Right ventricle myocardium inferior (tissue), 1 donor: ENCODE data around the gene RIPK4. TPM values are rescaled to one million over a fixed set of nuclear protein-coding genes. Genes with fewer than 3 reads are reported as not detected.

Source experiments
- ATAC-seq: fragments of 200-7000 bp; cut with Tn5 transposase; one replicate; pipeline ENCODE4 v1.9.1; 2020; ENCODE audit warnings: mild to moderate bottlenecking, moderate library complexity
- DNase-seq: peaks from one replicate; pipeline ENCODE4 v3.0.0; 2021; ENCODE audit errors: missing footprints
- intact Hi-C: fragments of 100-400 bp; cut with DNase I; formaldehyde crosslinking; loops from one replicate; pipeline ENCODE4 v1.11.0; 2022
- total RNA-seq: library from RNA; stranded (reverse); fragmentation: NEBNext Ultra II Directional; extraction: Animal tissue kit (Norgen Biotek cat#: 25700); gene quantifications from one replicate; pipeline ENCODE4 v1.2.1, GENCODE V29; 2021
- donor health status: DM: no; HTN: yes; CAD: no; lungs with severe emphysema.

Gene RIPK4
- total RNA-seq, 1 donor from 2014 or later, result 0.08 TPM

- DNase-seq, result no peak
- intact Hi-C loops, result no loop called here
- no peak for ATAC-seq
Observed at GRCh38 chr21:41745026-41745820, 21.6 kb downstream of the RIPK4 start.

GRCh38 chr21:41744028-41744930, 22.6 kb downstream of the RIPK4 start:
- no peak for DNase-seq
- no peak for ATAC-seq
- intact Hi-C loops, result no loop called here

- ATAC-seq (no peak), DNase-seq (no peak)
- intact Hi-C loops, result no loop called here
Observed at GRCh38 chr21:41743321-41744027, 23.4 kb downstream of the RIPK4 start.

- intact Hi-C loops, result no loop called here
- no peak for DNase-seq
- ATAC-seq, result no peak
Observed at GRCh38 chr21:41742073-41742875, 24.6 kb downstream of the RIPK4 start.

- intact Hi-C loops, result no loop called here
- DNase-seq, result no peak
- no peak for ATAC-seq
Observed at GRCh38 chr21:41741253-41742072, 25.4 kb downstream of the RIPK4 start.

GRCh38 chr21:41740604-41741252, 26.1 kb downstream of the RIPK4 start:
- DNase-seq (no peak), ATAC-seq (no peak)
- intact Hi-C loops, result no loop called here

- intact Hi-C loops, result no loop called here
- DNase-seq (no peak), ATAC-seq (no peak)
Observed at GRCh38 chr21:41739936-41740335, 26.9 kb downstream of the RIPK4 start.

- intact Hi-C loops, result no loop called here
- DNase-seq (no peak), ATAC-seq (no peak)
Observed at GRCh38 chr21:41739011-41739410, 27.8 kb downstream of the RIPK4 start.

- intact Hi-C loops, result no loop called here
- DNase-seq (no peak), ATAC-seq (no peak)
Observed at GRCh38 chr21:41737651-41738324, 29.1 kb downstream of the RIPK4 start.

- no peak for DNase-seq
- no peak for ATAC-seq
- intact Hi-C loops, result no loop called here
Observed at GRCh38 chr21:41736423-41736822, 30.4 kb downstream of the RIPK4 start.

GRCh38 chr21:41733951-41734689, 32.7 kb downstream of the RIPK4 start:
- DNase-seq (no peak), ATAC-seq (no peak)
- intact Hi-C loops, result no loop called here

- intact Hi-C loops, result no loop called here
- DNase-seq (no peak), ATAC-seq (no peak)
Observed at GRCh38 chr21:41731081-41731480, 35.8 kb downstream of the RIPK4 start.

GRCh38 chr21:41730367-41730765, 36.5 kb downstream of the RIPK4 start:
- intact Hi-C loops, result no loop called here
- no peak for ATAC-seq

GRCh38 chr21:41729701-41730366, 37.0 kb downstream of the RIPK4 start:
- ATAC-seq (no peak), DNase-seq (no peak)
- intact Hi-C loops, result no loop called here

More at GRCh38 chr21:41730367-41730765, 36.5 kb downstream of the RIPK4 start:
- no peak for DNase-seq
